ENCODE data around the gene C17orf113.
"Not testable (repeated sequence)": the region's sequence is repeated elsewhere in the genome, so short reads cannot be mapped to it uniquely, and the experiment has no call there.

Gene C17orf113

DNA sequence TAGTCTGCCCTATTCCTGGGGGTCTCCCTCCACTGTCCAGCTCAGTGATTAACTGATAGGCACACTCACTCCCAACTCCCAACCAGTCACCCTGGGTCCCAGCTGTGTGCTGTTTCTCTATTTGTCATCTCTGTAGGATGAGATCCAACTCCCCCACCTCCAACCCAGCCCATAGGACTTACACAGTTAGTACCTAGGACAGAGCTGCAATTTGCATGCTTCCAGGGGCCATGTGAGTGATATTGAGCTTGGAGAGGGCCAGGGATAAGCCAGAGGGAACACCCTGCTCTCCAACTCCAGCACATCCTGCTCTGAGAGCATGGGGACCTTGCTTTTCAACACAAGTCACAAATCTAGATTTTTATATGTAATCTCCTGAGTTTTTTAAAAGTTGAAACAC lies 8.8 kb downstream of the C17orf113 start:
- DNase-seq: no peak

- no peak for DNase-seq
Observed at GRCh38 chr17:42040818-42041217, 9.6 kb downstream of the C17orf113 start.

- no peak for DNase-seq
Observed at GRCh38 chr17:42039794-42040763, 10.3 kb downstream of the C17orf113 start.

DNA sequence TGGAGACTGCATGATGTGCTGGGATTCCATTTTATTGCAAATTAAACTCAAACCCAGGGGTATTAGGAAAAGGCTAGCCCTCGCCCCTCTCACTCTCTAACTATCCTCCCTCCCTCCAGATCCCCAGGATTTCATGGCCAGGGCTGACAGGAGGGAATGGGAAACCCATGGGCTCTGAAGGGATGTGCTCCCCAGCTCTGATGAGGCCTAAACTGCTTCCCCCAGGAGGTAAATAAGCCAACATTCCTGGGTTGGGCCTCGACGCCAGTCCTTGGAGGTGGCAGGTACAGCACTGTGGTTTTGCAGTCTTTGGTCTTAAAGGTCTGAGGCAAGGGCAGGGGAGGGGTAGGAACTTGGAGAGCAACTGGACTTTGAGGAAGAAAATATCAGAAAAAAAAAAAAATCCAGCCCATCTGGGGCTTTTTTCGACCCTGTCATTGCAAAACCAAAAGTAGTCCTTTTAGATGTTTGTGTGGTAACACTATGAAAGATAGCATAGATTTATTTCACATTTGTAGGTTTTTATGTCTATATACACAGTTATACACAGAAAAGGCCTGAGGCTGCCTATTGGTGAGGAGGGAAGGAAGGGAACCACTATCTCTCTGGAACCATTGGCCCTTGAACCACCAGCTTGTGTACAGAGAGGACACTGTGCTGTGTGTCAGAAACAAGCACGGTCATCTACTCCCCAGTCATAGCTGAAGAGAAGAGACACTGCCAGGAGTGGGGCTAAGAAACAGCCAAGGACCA lies 12.0 kb downstream of the C17orf113 start:
- no peak for DNase-seq

GRCh38 chr17:42034059-42034458 lies 16.3 kb downstream of the C17orf113 start:
- no peak for DNase-seq

DNA sequence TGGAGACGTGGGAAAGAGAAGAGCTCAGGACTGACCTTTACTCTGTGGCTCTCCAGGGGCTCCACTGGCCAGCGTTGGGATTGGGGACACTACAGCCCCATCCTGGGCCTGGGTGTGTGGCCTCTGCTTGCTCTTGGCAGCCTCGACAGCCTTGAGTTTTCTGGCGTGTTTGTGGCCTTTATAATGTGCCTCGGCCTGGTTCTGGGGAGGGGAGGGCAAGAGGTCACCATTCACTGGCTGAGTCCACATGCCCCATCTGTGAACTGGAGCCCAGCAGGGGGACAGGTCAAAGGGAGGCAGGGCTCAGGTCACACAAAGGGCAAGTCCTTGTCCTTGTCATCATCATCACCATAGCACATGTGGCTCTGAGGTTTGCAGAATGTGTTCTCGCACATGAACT lies 18.8 kb downstream of the C17orf113 start:
- DNase-seq: no peak

DNA sequence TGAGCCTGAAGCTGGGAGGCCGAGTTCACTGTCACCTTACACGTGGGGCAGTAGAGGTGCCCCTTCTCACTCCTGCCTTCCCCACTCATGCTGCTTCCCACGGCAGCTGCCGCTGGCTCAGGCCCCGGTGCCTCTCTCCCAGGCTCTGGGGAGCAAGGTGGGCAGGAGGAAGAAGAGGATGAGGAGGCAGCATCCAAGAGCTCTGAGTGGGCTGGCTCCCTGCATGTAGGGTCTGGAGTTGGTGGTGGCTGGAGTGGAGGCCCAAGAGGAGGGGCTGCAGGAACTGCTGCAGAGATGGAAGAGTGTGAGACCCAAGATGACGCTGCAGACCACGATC lies 21.6 kb downstream of the C17orf113 start:
- DNase-seq: no peak

DNA sequence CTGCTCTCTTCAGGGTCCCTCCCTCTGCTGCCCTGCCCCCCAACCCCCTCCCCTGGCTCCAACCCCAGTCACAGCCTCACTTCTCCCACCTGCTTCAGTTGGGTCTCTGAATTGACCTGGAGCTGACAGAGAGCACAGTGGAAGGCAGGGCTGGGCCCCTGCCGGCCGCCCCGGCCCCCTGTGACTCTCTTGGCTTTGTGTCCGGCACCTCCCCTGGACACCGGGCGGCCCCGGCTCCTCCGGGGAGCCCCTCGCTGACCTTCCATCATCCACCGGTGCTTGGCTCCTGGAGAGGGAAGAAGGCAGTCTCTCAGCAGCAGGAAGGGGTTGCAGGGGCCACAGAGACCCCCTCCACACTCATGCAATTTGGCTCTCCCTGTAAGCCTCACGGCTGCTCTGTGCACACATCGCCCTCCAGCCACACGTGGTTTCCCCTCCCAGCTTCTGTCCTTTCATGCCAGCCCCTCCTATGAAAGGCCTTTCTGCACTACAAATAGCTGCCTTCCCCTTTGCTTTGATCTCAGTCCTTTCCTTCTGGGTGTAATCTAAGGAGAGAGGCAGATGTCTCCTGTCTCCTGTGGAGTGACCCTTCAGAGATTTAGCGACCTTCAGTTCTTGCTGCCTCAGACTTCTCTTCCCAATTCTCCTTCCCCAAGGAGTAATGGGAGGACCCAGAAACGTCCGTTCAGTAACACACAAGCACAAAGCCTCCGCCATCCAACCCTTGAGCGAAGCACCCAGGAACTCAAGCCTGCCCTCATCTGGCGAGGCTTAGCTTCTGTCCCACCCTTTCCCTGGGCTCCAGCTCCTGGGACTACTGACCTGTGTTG lies 22.2 kb downstream of the C17orf113 start:
- no peak for DNase-seq

GRCh38 chr17:42027590-42027889 lies 22.9 kb downstream of the C17orf113 start:
- no peak for DNase-seq

GRCh38 chr17:42026857-42027589 lies 23.4 kb downstream of the C17orf113 start:
- no peak for DNase-seq

DNA sequence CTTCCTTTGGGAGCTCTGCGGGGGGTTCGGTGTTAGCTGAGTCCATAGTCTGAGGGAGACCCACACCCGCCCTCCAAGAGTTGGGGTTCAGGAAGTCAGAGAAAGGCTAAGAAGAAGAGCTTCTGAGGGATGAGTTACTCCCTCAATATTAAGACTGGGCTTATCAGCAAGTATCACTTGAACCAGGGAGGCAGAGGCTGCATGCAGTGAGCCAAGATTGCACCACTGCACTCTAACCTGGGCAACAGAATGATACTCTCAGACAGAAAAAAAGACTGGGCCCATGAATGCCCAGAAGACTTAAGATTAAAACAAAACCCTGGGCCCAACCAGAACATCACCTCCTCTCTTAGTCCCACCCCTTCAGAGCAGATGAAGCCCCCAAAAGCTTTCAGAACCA lies 24.5 kb downstream of the C17orf113 start:
- DNase-seq: no peak

DNA sequence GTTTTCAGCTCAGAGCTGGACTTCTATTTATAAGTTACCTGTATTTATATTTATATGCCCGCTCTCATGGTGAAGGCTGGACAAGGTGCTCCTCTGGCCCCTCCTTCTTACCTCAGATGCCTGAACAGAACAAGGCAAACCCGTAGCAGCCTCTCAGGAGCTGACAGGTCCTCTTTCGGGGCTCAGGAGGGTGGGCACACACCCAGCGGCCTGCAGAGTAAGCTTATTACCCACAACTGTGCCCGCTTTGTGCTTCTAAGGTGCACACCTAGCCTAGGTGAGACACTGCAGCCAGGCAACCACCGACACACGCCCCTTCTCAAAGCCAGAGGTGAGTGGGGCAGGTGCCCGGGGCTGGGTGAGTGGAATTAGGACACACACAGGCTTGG lies 25.2 kb downstream of the C17orf113 start:
- DNase-seq: no peak

GRCh38 chr17:42023524-42024349 lies 26.7 kb downstream of the C17orf113 start:
- DNase-seq: no peak

DNA sequence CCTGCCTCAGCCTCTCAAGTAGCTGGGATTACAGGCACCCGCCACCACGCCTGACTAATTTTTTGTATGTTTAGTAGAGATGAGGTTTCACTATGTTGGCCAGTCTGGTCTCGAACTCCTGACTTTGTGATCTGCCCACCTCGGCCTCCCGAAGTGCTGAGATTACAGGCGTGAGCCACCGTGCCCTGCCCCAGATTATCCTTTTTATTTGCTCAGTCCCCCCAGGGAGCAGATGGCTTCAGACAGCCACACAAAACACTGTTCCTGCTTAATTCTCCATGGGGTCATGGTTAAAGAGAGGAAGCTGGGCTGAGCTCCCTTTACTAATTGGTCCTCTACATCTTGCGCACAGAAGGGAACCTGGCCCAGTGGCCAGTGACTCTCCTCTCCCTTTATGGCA lies 29.6 kb downstream of the C17orf113 start:
- DNase-seq: not testable (repeated sequence)

DNA sequence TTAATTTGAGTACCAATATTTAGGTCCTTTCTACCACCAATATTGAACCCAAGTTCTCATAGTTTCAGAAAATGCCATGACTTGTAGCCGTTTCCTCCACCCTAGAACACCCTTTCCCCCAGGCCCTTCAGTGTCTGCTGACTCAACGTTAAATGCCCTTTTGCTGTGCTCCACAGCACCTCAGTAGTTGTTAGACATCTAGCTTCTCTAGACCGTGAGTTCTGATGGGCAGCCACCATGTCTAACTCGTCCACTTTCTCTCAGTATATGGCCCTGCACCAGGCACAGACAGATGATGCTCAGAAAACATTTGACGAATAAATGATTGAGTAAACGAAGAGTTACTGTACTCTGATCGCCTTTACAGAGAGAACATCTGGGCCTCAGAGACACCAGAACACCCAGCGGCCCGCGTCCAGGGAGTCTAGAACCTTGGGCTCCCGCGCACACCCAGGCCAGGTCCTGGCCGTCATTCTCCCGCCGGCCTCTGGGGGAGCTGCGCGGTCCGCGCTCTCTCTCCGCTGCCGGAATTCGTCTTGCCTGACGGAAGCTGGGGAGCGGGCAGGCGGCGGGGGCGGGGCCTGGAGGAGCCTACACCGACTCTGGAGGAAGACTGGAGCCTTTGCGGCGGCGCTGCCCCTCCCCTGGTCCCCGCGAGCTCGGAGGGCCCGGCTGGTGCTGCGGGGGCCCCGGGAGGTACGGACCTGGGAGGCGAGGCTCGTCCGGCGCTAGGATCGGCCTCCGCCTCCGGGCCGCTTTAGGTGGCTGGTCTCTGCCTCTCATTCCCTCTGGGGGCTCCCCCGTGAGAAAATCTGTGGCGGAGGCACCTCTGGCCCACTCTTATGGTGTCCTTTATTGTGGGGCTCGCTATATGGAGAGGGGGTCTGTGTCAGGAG lies 30.6 kb downstream of the C17orf113 start, which contains the start of gene NKIRAS2:
Gene NKIRAS2, plus strand, starts transcription at position 582 of the 896 bp plus-strand sequence. CDS start 1,488 bp downstream, outside the sequence.
- DNase-seq: peak; percentile 94 to 95

DNA sequence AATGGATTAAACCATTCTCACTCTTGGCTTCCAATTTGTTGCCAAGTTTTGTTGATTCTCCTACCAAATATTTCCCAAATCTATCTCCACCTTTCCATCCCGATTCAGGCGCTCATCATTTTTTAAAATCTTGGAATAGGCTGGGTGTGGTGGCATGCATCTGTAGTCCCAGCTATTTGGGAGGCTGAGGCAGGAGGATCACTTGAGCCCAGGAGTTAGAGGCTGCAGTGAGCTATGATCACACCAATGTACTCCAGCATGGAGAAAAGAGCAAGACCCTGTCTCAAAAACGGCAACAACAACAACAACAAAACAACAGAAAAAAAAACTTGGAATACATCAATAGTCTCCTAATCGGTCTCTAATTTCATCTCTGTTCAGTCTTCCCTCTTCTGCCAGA lies 31.4 kb downstream of the C17orf113 start:
- DNase-seq: no peak

DNA sequence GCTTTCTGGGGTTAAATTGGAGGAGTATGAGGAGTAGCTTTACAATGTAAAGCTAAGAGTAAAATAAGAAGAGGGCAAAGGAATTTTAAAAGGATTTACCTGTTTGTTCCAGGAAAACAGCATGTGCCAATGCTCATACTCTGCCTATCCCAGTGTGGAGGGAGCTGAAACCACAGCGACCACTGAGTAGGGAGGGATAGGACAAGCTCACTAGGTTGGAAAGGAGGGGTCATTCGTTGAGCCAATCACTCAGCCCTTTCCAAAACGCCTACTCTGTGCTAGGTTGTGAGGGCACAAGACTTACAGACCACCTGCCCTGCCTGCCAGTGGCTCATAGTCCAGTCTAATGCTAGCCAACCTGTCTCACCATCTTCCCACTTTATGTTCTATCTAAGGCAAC lies 32.1 kb downstream of the C17orf113 start:
- peak in 1 of 2 experiments; percentile 19 for DNase-seq

- DNase-seq: no peak
Observed at GRCh38 chr17:42017866-42018200, 32.6 kb downstream of the C17orf113 start.

DNA sequence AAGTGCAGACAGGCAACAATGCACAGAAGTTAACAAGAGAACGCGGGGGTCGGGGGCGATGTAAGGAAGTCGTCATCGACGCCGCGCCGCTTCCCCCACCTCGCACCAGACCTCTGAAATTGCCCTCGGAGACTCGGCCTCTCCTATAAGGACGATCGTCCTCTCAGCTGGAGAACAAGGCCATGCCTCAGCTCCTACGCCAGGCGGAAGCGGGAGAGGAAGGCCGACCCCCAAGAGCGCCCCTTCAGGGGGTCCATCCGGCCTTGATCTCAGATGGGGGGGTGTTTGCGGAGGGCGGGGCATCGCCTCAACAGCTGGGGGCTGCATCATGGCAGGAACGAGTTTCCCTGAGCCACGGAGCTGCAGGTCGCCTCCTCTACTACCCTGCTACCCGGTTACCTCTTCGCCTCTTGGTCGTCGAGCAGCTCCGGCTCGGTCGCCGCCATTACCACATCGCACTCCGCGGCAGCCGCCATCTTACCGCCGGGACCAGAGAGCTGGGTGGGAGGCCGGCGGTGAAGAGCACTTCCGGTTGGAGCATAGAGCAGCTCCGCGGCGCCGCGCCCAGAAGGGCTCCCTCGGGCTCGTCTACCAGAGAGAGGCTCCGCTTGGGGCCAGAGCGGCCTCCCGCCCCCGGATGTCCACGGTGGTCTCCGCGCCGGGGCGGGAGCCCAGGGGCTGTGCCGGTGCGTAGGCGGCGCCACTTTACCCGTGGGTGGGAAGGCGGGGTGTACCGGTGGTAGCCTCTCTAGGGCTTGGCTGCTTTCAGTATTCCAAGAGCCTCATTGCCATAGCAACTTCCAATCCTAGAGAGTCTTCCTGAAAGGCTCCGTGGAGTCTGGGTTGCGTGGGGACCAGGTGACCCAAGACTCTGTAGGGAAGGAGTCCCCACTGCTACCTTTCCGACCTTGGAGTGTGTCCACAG lies 33.2 kb downstream of the C17orf113 start, which contains the start of gene DNAJC7:
Gene DNAJC7, minus strand, starts transcription at position 499 of the 925 bp plus-strand sequence. Its CDS starts 23 bp downstream, at position 476.
- peak; percentile 96 to 98 for DNase-seq
